SH-SY5Y (cell line): ENCODE measurements around the gene RGL1.

Experiments used
- GATA2 ChIP-seq: IDR thresholded peaks from 2 replicates; pipeline ENCODE4 v1.6.1; 2011; ENCODE audit warnings: mild to moderate bottlenecking, low read depth, low read length
- GATA3 ChIP-seq: IDR thresholded peaks from 2 replicates; pipeline ENCODE4 v1.6.1; 2011; ENCODE audit warnings: low read depth, mild to moderate bottlenecking, low read length, moderate library complexity

RGL1 gene

GRCh38 chr1:183808296-183809027 is 3.5 kb downstream of the RGL1 start:
- TF ChIP-seq GATA3: no peak
- TF ChIP-seq GATA2: no peak

GRCh38 chr1:183810121-183810520 is 5.2 kb downstream of the RGL1 start:
- no peak for TF ChIP-seq GATA3
- no peak for TF ChIP-seq GATA2

- TF ChIP-seq GATA2: no peak
- no peak for TF ChIP-seq GATA3
Measured at GRCh38 chr1:183810756-183811544, 6.0 kb downstream of the RGL1 start.

GRCh38 chr1:183812128-183812527 is 7.2 kb downstream of the RGL1 start:
- no peak for TF ChIP-seq GATA2
- TF ChIP-seq GATA3: no peak

GRCh38 chr1:183812686-183813569 is 8.0 kb downstream of the RGL1 start:
- TF ChIP-seq GATA2 (no peak), GATA3 (no peak)

- no peak for TF ChIP-seq GATA2
- TF ChIP-seq GATA3: no peak
Measured at GRCh38 chr1:183814121-183814681, 9.3 kb downstream of the RGL1 start.

- TF ChIP-seq GATA3 (no peak), GATA2 (no peak)
Measured at GRCh38 chr1:183816110-183816509, 11.2 kb downstream of the RGL1 start.

GRCh38 chr1:183817576-183818288 is 12.8 kb downstream of the RGL1 start:
- TF ChIP-seq GATA3 (no peak), GATA2 (no peak)

- no peak for TF ChIP-seq GATA3
- no peak for TF ChIP-seq GATA2
Measured at GRCh38 chr1:183819059-183819458, 14.1 kb downstream of the RGL1 start.

- TF ChIP-seq GATA3 (no peak), GATA2 (no peak)
Measured at GRCh38 chr1:183821309-183821888, 16.5 kb downstream of the RGL1 start.

- TF ChIP-seq GATA2 (no peak), GATA3 (no peak)
Measured at GRCh38 chr1:183821889-183822611, 17.1 kb downstream of the RGL1 start.

- no peak for TF ChIP-seq GATA3
- TF ChIP-seq GATA2: no peak
Measured at GRCh38 chr1:183824291-183824690, 19.4 kb downstream of the RGL1 start.
